Measurements from ENCODE around the gene HYDIN.
"Not testable (repeated sequence)": the region's sequence is repeated elsewhere in the genome, so short reads cannot be mapped to it uniquely, and the experiment has no call there.

GRCh38 chr16:71028032-71028727 is 202.3 kb downstream of the HYDIN start:
- TF ChIP-seq CTCF, POLR2A, POLR2AphosphoS5 (IDR thresholded peaks at IDR 0.05): not testable (repeated sequence)
